ENCODE results near the gene CCDC17.

Gene CCDC17

GRCh38 chr1:45644661-45645060, 20.8 kb upstream of the CCDC17 start:
- Histone ChIP-seq H3K4me3 (no peak overlapping the region), H3K27ac (no peak overlapping the region)
- TF ChIP-seq CTCF (IDR thresholded peaks at IDR 0.05), result no peak
- no peak for DNase-seq (ENCODE audit: low spot score)

- TF ChIP-seq CTCF (IDR thresholded peaks at IDR 0.05), result no peak
- no peak for DNase-seq (ENCODE audit: low spot score)
- Histone ChIP-seq H3K27ac (no peak overlapping the region), H3K4me3 (no peak overlapping the region)
Observed at GRCh38 chr1:45643978-45644377, 20.1 kb upstream of the CCDC17 start.

GRCh38 chr1:45643321-45643720, 19.5 kb upstream of the CCDC17 start:
- no peak overlapping the region for H3K4me3 ChIP-seq
- DNase-seq (ENCODE audit: low spot score), result no peak
- no peak overlapping the region for H3K27ac ChIP-seq
- TF ChIP-seq CTCF (IDR thresholded peaks at IDR 0.05), result no peak

- Histone ChIP-seq H3K4me3 (no peak overlapping the region), H3K27ac (no peak overlapping the region)
- TF ChIP-seq CTCF (IDR thresholded peaks at IDR 0.05), result no peak
- DNase-seq (ENCODE audit: low spot score), result no peak
Observed at GRCh38 chr1:45640293-45640692, 16.4 kb upstream of the CCDC17 start.

GRCh38 chr1:45635211-45635610, 11.4 kb upstream of the CCDC17 start:
- no peak for DNase-seq (ENCODE audit: low spot score)
- no peak overlapping the region for H3K4me3 ChIP-seq
- TF ChIP-seq CTCF (IDR thresholded peaks at IDR 0.05), result no peak
- no peak overlapping the region for H3K27ac ChIP-seq

- no peak for TF ChIP-seq CTCF (IDR thresholded peaks at IDR 0.05)
- H3K4me3 ChIP-seq, result no peak overlapping the region
- no peak for DNase-seq (ENCODE audit: low spot score)
- no peak overlapping the region for H3K27ac ChIP-seq
Observed at GRCh38 chr1:45630429-45630828, 6.6 kb upstream of the CCDC17 start.

GRCh38 chr1:45629035-45629434, 5.2 kb upstream of the CCDC17 start:
- no peak for TF ChIP-seq CTCF (IDR thresholded peaks at IDR 0.05)
- Histone ChIP-seq H3K4me3 (no peak overlapping the region), H3K27ac (no peak overlapping the region)
- no peak for DNase-seq (ENCODE audit: low spot score)
